Body of pancreas (tissue), 2 donors: Measurements from ENCODE around the gene ZYG11B. TPM values are rescaled to one million over a fixed set of nuclear protein-coding genes. Genes with fewer than 3 reads are reported as not detected.

Source experiments
- small RNA-seq: library from RNA; depleted of rRNA; stranded (forward); fragments of <200 nt; gene quantifications from one replicate; pipeline ENCODE3, GENCODE V24; 2016
- total RNA-seq, 2 donors: library from RNA; depleted of rRNA; stranded (reverse); fragments of >200 nt; gene quantifications; one replicate each; pipeline ENCODE4 v1.1.0, GENCODE V29; 2016

The ZYG11B gene
- total RNA-seq, 2 donors from 2014 or later = 16.3 to 16.5 TPM

Small RNA genes lying within 50 kb of the gene (small RNA-seq; reads per million reads assigned to genes)
- gene RN7SL62P (not detected), gene RNU2-30P (not detected), gene RNU6-969P (not detected)

Other genes starting within 250 kb of the ZYG11B start
- 10 to 100 TPM; 41.8 to 59.3 TPM for gene TUT4, start 173.4 kb upstream of the ZYG11B start, total RNA-seq
- gene GPX7, start 124.1 kb upstream of the ZYG11B start, total RNA-seq = 10 to 100 TPM in 1 of 2 donors, 1 to 10 TPM in 1; 9.6 to 22.1 TPM
- not detected for gene SHISAL2A, start 93.3 kb upstream of the ZYG11B start, total RNA-seq
- 1 to 10 TPM; 4.3 to 6.0 TPM for gene COA7, start 28.1 kb upstream of the ZYG11B start, total RNA-seq
- not detected for gene ZYG11A, start 116.3 kb downstream of the ZYG11B start, total RNA-seq
- 100 to 1,000 TPM; 143 to 189 TPM for gene ECHDC2, start 195.3 kb downstream of the ZYG11B start, total RNA-seq
- 10 to 100 TPM; 87.4 to 90.3 TPM for gene SCP2, start 200.8 kb downstream of the ZYG11B start, total RNA-seq